ENCODE measurements around the gene KLC3. TPM values are rescaled to one million over a fixed set of nuclear protein-coding genes. Genes with fewer than 3 reads are reported as not detected.

KLC3 gene
- total RNA-seq, 1 donor, result 0.72 TPM

DNA sequence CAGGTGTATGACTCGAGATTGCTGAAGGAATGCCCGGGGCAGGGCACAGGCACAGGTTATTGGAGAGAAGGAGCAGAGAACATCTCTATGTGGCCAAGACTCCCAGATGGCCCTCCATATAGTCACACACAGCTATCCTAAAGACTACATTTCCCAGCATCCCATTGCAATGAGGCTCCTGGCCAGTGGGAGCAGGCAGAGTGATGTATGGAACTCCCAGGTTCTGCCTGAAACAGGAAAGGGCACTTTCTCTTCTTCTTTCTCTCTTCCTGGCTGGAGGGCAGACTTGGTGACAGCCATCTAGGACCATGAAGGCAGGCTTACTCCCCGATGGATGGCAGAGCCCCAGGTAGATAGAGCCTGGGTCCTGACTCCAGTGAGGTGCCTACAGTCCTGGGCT lies 50.8 kb downstream of the KLC3 start:
- Histone ChIP-seq H3K9me3 (ENCODE audit: low read depth, low read length) (no peaks in the 10 kb centered on the region), H3K79me2 (ENCODE audit: insufficient read depth, low read length) (no peaks in the 10 kb centered on the region), H3K4me1 (ENCODE audit: insufficient read depth, low read length) (peaks cover 1% of the 10 kb centered on the region), H3K36me3 (ENCODE audit: insufficient read depth, low read length) (no peaks in the 10 kb centered on the region), H4K20me1 (ENCODE audit: insufficient read depth, low read length) (no peaks in the 10 kb centered on the region), H3K27me3 (ENCODE audit: insufficient read depth, low read length) (no peaks in the 10 kb centered on the region), H3K4me2 (ENCODE audit: insufficient read depth, low read length) (no peak overlapping the region), H3K4me3 (ENCODE audit: insufficient read depth, low read length) (no peak overlapping the region), H3K27ac (ENCODE audit: low read depth, low read length) (no peak overlapping the region), H2AFZ (ENCODE audit: low read length) (no peak overlapping the region)
- DNase-seq (ENCODE audit: insufficient read length, low spot score, missing footprints), result peak; percentile 72
- TF ChIP-seq, protein P1, sequence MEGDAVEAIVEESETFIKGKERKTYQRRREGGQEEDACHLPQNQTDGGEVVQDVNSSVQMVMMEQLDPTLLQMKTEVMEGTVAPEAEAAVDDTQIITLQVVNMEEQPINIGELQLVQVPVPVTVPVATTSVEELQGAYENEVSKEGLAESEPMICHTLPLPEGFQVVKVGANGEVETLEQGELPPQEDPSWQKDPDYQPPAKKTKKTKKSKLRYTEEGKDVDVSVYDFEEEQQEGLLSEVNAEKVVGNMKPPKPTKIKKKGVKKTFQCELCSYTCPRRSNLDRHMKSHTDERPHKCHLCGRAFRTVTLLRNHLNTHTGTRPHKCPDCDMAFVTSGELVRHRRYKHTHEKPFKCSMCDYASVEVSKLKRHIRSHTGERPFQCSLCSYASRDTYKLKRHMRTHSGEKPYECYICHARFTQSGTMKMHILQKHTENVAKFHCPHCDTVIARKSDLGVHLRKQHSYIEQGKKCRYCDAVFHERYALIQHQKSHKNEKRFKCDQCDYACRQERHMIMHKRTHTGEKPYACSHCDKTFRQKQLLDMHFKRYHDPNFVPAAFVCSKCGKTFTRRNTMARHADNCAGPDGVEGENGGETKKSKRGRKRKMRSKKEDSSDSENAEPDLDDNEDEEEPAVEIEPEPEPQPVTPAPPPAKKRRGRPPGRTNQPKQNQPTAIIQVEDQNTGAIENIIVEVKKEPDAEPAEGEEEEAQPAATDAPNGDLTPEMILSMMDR (IDR thresholded peaks at IDR 0.05; ENCODE audit: extremely low read depth, low read depth, low read length), result no peak

DNA sequence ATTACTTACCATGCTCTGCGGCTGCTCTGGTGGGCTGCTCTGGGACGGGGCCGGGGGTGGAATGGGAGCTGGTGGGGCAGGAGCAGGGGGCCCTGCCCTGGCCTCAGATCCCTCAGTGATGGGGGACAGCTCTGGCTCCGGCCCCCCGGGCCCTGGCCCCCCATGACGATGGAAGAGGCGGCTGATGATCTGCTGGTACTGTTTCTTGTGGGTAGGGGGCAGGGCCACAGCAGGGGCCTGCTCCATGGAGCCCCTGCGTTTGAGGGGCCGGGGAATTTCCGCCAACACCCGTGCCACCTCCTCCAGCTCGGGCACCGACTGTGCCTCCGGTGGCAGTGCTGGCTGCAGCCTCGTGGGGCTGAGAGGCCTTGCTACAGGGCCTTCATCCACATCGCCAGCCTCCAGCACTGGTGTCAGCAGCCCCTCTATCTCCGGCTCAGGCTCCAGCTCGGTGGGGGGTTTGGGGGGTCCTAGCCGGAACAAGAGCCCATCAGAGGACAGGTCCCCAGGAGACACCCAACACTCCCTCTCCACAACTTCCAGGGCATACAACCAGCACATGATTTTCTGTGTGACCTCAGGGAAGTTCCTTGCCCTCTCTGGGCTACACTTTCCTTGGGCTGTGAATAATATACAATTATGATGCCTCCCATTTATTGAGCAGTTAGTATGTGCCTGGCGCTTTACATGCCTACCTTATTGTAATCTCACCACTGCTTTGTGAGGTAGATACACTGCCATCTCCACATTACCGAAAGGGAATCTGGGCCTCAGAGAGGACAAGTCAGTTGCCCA lies 51.5 kb downstream of the KLC3 start:
- H3K4me1 ChIP-seq (ENCODE audit: insufficient read depth, low read length), result no peaks in the 10 kb centered on the region
- no peaks in the 10 kb centered on the region for H3K79me2 ChIP-seq (ENCODE audit: insufficient read depth, low read length)
- no peaks in the 10 kb centered on the region for H4K20me1 ChIP-seq (ENCODE audit: insufficient read depth, low read length)
- H3K27me3 ChIP-seq (ENCODE audit: insufficient read depth, low read length), result no peaks in the 10 kb centered on the region
- no peak overlapping the region for H3K4me2 ChIP-seq (ENCODE audit: insufficient read depth, low read length)
- no peaks in the 10 kb centered on the region for H3K9me3 ChIP-seq (ENCODE audit: low read depth, low read length)
- no peaks in the 10 kb centered on the region for H3K36me3 ChIP-seq (ENCODE audit: insufficient read depth, low read length)
- TF ChIP-seq, protein P1 (IDR thresholded peaks at IDR 0.05; ENCODE audit: extremely low read depth, low read depth, low read length), result no peak
- H3K27ac ChIP-seq (ENCODE audit: low read depth, low read length), result no peak overlapping the region
- no peak for DNase-seq (ENCODE audit: insufficient read length, low spot score, missing footprints)
- no peak overlapping the region for H2AFZ ChIP-seq (ENCODE audit: low read length)
- H3K4me3 ChIP-seq (ENCODE audit: insufficient read depth, low read length), result no peak overlapping the region

DNA sequence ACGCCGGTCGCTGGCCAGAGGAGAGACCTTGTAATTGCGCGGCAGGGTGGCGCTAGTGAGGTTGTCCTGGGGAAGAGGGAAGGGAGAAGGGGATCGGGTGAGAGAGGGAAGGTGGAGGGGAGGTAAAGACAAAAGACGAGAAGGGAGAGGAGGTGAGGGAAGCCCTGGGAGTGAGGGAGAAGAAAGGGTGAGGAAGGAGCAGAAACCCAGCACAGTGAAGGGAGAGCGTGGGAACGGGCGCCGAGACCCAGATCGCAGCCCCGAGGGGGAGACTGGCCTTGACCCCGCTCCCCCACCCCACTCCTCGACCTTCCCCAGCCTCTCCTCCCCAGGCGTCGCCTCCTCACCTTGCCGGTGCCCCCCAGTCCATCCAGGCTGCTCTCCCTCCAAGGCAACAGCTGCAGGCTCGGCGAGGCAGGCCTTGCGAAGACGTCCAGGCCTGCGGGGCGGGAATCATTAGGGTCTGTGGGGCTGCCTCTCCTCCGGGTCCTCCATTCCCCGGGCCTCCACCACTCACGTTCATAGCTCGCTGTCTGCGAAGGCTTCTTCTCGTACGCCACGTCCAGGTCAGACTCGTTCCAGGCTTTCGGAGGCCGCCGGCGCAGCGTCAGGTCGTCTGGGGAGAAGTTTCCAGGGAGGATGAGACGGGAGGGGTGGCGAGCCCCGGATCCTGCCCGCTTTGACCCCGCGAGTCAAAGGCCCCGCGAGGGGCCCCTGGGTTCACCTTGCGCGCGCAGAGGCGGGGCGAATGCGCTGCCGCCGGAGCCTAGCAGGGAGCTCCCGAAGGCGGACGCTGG lies 55.5 kb downstream of the KLC3 start:
- TF ChIP-seq, protein P1 (IDR thresholded peaks at IDR 0.05; ENCODE audit: extremely low read depth, low read depth, low read length), result no peak
- Histone ChIP-seq H3K4me2 (ENCODE audit: insufficient read depth, low read length) (no peak overlapping the region), H3K79me2 (ENCODE audit: insufficient read depth, low read length) (no peaks in the 10 kb centered on the region), H3K4me1 (ENCODE audit: insufficient read depth, low read length) (no peaks in the 10 kb centered on the region), H4K20me1 (ENCODE audit: insufficient read depth, low read length) (no peaks in the 10 kb centered on the region), H3K27ac (ENCODE audit: low read depth, low read length) (no peak overlapping the region), H3K27me3 (ENCODE audit: insufficient read depth, low read length) (no peaks in the 10 kb centered on the region), H2AFZ (ENCODE audit: low read length) (no peak overlapping the region), H3K4me3 (ENCODE audit: insufficient read depth, low read length) (no peak overlapping the region), H3K36me3 (ENCODE audit: insufficient read depth, low read length) (no peaks in the 10 kb centered on the region), H3K9me3 (ENCODE audit: low read depth, low read length) (no peaks in the 10 kb centered on the region)
- DNase-seq (ENCODE audit: insufficient read length, low spot score, missing footprints), result peak; percentile 36

DNA sequence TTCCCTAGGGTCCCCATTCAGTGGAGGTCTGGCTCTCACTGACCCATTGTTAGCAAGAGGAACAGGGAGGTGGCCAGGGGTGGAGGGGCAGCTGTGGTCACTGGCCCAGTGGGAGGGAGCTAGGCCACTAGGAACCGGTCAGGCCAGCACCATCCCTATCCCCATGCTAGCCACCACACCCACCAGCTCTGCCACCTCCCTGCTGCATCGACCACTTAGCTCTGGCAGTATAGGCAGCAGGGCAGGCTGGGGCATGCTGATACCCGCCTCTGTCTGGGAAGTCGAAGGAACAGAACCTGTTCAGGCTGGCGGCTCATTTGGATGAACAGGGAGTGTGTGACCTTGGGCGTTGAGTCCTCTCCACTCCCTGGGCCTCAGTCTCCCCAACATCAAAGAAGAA lies 59.6 kb downstream of the KLC3 start:
- H2AFZ ChIP-seq (ENCODE audit: low read length), result no peak overlapping the region
- H3K9me3 ChIP-seq (ENCODE audit: low read depth, low read length), result no peaks in the 10 kb centered on the region
- H3K4me3 ChIP-seq (ENCODE audit: insufficient read depth, low read length), result no peak overlapping the region
- no peaks in the 10 kb centered on the region for H4K20me1 ChIP-seq (ENCODE audit: insufficient read depth, low read length)
- no peaks in the 10 kb centered on the region for H3K27me3 ChIP-seq (ENCODE audit: insufficient read depth, low read length)
- no peak overlapping the region for H3K4me2 ChIP-seq (ENCODE audit: insufficient read depth, low read length)
- no peaks in the 10 kb centered on the region for H3K79me2 ChIP-seq (ENCODE audit: insufficient read depth, low read length)
- DNase-seq (ENCODE audit: insufficient read length, low spot score, missing footprints), result peak; percentile 84
- TF ChIP-seq, protein P1 (IDR thresholded peaks at IDR 0.05; ENCODE audit: extremely low read depth, low read depth, low read length), result no peak
- H3K36me3 ChIP-seq (ENCODE audit: insufficient read depth, low read length), result no peaks in the 10 kb centered on the region
- peaks cover 17% of the 10 kb centered on the region for H3K4me1 ChIP-seq (ENCODE audit: insufficient read depth, low read length)
- no peak overlapping the region for H3K27ac ChIP-seq (ENCODE audit: low read depth, low read length)
